Mucosa of rectum (tissue), 2 donors: ENCODE data around the gene SYNDIG1.

ENCODE experiments used
- H3K27ac ChIP-seq, 2 donors: one replicate each; pipeline ENCODE4 v1.7.0; 2013; ENCODE audit warnings: inconsistent platforms in 2 of 2, low read depth in 2 of 2, low read length in 2 of 2
- H3K27me3 ChIP-seq, 2 donors: one replicate each; pipeline ENCODE4 v1.7.0; 2013; ENCODE audit warnings: low read length in 2 of 2; ENCODE audit not compliant: control insufficient read depth in 2 of 2, insufficient read depth in 2 of 2
- H3K36me3 ChIP-seq, 2 donors: one replicate each; pipeline ENCODE4 v1.7.0; 2013; ENCODE audit warnings: low read length in 2 of 2; ENCODE audit not compliant: control insufficient read depth in 2 of 2, insufficient read depth in 2 of 2
- H3K4me1 ChIP-seq, 2 donors: one replicate each; pipeline ENCODE4 v1.7.0; 2013; ENCODE audit warnings: low read length in 2 of 2, mild to moderate bottlenecking in 1 of 2; ENCODE audit not compliant: control insufficient read depth in 2 of 2, insufficient read depth in 2 of 2
- H3K4me3 ChIP-seq, 2 donors: one replicate each; pipeline ENCODE4 v1.7.0; 2013; ENCODE audit warnings: low read length in 2 of 2
- H3K9ac ChIP-seq, 2 donors: one replicate each; pipeline ENCODE4 v1.7.0; 2013; ENCODE audit warnings: low read length in 2 of 2, low read depth in 1 of 2, mild to moderate bottlenecking in 1 of 2
- H3K9me3 ChIP-seq, 2 donors: one replicate each; pipeline ENCODE4 v1.7.0; 2013; ENCODE audit warnings: low read length in 2 of 2; ENCODE audit not compliant: control insufficient read depth in 2 of 2
- donor health status: healthy.
- donor health status: Normal muscosa, but diverticular disease.

The SYNDIG1 gene

DNA sequence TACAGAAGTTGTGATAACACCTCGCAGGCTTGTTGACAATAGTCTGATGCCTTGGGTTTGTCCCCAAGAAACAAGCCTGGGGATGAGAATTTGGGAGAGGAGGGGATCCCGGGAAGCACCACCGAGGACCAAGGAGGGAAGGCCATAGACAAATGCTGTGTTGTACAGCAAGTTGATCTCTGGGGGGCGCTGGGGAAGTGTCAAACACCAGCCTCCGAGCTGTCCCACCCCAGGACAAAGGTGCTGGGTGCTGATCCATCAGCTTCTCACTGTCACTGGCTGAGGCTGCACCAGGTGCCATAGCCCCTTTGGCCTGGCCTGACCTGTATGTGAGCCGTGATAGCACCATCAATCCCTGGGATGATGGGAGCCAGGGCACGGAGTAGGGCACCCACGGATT, 64.0 kb downstream of the SYNDIG1 start:
- Histone ChIP-seq H3K27ac (no peak overlapping the region), H3K36me3 (no peaks in the 10 kb centered on the region)

DNA sequence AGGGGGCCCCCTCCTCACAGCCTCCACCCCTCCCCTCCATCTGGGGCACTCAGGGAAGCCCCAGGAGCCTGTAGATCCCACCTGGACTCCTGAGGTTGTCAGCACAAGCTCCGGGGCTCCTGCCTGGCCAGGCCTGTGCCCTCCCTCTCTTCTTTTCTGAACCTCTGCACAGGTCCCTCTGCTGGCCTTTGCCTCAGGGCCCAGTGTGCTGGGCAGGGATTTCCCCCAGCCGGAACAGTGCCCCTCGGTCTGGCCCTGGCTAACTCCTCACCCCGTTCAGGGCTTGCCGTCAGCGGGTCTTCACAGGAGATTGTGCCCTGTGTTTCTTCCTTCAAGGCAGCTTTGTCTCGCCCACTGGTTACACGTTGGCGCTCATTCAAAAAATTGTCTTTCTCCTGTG, 64.9 kb downstream of the SYNDIG1 start:
- Histone ChIP-seq H3K36me3 (no peaks in the 10 kb centered on the region), H3K27ac (no peak overlapping the region), H3K27me3 (no peaks in the 10 kb centered on the region), H3K4me3 (no peak overlapping the region), H3K9ac (no peak overlapping the region), H3K4me1 (no peaks in the 10 kb centered on the region), H3K9me3 (no peaks in the 10 kb centered on the region)

More for the DNA sequence above, 64.0 kb downstream of the SYNDIG1 start:
- Histone ChIP-seq H3K4me3 (no peak overlapping the region), H3K27me3 (no peaks in the 10 kb centered on the region), H3K9ac (no peak overlapping the region), H3K9me3 (no peaks in the 10 kb centered on the region), H3K4me1 (no peaks in the 10 kb centered on the region)

DNA sequence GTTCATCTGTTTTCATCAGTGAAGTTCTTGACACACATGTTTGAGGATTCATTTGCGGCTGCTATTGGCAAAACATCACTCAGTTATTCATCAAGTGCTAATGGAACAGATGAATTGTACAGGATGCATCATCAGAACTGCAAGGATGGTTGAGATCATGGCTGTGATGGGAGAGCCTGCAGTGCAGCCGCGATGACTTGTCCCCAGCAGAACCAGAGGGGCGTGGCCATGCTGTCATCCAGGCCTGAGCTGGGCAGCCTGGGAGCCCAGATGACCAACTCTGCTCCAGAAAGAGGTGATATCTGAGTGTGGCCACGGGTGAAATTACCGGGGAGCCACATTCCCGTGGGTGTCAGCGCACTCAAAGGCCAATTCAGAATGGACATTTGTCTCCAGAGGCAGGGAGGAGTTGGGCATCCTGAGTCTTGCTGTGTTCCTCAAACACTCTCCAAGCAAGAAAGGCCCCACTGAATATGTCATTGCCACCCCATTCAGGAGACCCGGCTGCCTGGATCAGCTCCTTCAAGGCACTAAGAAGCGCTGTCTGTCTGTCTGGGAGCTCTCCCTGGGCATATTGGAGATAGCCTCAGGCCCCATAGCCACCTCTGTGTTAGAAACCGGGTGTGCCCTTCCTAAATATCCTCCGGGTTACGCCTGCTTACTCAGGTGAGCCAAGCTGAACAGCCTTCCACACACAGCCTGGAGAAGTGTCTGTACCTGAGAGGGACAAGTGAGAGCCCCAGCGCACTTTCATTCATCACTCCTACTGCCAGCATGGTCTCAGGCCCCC, 66.7 kb downstream of the SYNDIG1 start:
- H3K4me1 ChIP-seq = no peaks in the 10 kb centered on the region
- H3K27ac ChIP-seq = no peak overlapping the region
- H3K27me3 ChIP-seq = no peaks in the 10 kb centered on the region
- no peaks in the 10 kb centered on the region for H3K36me3 ChIP-seq
- no peaks in the 10 kb centered on the region for H3K9me3 ChIP-seq
- H3K4me3 ChIP-seq = no peak overlapping the region
- H3K9ac ChIP-seq = no peak overlapping the region

DNA sequence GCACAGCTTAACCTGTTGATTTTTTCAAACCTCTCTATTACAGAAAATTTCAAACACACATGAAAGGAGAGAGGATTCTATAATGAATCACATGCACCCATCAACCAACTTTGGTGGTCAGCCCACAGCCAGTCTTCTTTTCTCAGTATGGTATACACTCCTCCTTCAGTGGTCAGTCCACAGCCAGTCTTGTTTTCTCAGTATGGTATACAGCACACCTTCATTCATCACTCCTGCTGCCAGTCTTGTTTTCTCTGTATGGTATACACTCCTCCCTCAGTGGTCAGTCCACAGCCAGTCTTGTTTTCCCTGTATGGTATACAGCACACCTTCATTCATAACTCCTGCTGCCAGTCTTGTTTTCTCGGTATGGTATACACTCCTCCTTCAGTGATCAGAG, 67.8 kb downstream of the SYNDIG1 start:
- H3K36me3 ChIP-seq = no peaks in the 10 kb centered on the region
- H3K27ac ChIP-seq = no peak overlapping the region
- H3K9me3 ChIP-seq = no peaks in the 10 kb centered on the region
- no peak overlapping the region for H3K9ac ChIP-seq
- no peak overlapping the region for H3K4me3 ChIP-seq
- H3K4me1 ChIP-seq = no peaks in the 10 kb centered on the region
- H3K27me3 ChIP-seq = no peaks in the 10 kb centered on the region

DNA sequence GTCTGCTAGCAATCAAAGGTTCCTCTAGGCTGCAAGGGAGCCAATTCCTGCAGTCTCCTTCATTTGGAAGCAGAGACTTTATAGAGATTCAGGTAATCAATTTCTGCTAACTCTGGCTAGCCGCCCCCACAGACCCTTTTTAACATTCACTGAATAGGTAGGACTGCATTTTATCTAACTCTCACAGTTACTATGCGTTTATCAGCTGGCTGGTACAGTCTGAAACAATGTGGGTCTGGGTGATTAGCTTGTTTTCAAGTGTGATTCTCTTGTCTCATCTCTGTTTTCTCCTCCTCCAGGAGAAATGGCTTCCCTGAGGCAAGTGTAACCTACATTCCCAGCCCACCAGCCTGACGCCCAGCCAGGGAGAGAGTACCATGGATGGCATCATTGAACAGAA, 73.3 kb downstream of the SYNDIG1 start:
- H3K27ac ChIP-seq = no peak overlapping the region
- no peaks in the 10 kb centered on the region for H3K36me3 ChIP-seq
- no peaks in the 10 kb centered on the region for H3K4me1 ChIP-seq
- no peak overlapping the region for H3K4me3 ChIP-seq
- H3K9me3 ChIP-seq = no peaks in the 10 kb centered on the region
- no peaks in the 10 kb centered on the region for H3K27me3 ChIP-seq
- no peak overlapping the region for H3K9ac ChIP-seq

DNA sequence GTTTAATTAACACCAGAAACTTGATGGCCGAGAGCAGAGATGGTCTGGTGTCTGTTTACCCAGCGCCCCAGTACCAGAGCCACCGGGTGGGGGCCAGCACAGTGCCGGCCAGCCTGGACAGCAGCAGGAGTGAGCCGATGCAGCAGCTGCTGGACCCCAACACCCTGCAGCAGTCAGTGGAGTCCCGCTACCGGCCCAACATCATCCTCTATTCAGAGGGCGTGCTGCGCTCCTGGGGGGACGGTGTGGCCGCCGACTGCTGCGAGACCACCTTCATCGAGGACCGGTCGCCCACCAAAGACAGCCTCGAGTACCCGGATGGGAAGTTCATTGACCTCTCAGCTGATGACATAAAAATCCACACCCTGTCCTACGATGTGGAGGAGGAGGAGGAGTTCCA, 73.7 kb downstream of the SYNDIG1 start:
- no peak overlapping the region for H3K27ac ChIP-seq
- H3K9ac ChIP-seq = no peak overlapping the region
- H3K9me3 ChIP-seq = no peaks in the 10 kb centered on the region
- H3K4me1 ChIP-seq = no peaks in the 10 kb centered on the region
- H3K27me3 ChIP-seq = no peaks in the 10 kb centered on the region
- H3K4me3 ChIP-seq = no peak overlapping the region
- no peaks in the 10 kb centered on the region for H3K36me3 ChIP-seq

DNA sequence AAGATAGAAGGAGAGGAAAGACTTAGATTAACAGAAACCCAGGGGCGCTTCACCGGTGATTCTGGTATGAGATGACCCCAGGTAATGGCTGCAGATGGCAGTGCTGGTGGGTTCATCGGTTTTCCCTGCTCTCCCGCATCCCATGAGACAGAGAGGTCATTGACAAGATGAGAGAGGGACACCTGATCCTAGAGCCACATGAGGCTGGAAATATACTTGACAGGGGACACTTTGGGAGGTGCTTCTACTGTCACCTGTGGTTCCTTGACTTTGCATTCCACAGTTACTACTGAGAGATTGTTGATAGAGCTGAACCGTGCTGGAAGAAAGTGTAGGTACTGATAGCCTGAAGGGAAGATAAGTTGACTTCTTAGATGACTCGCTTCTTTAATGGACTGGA, 74.3 kb downstream of the SYNDIG1 start:
- Histone ChIP-seq H3K4me1 (no peaks in the 10 kb centered on the region), H3K9me3 (no peaks in the 10 kb centered on the region), H3K9ac (no peak overlapping the region), H3K36me3 (no peaks in the 10 kb centered on the region), H3K4me3 (no peak overlapping the region), H3K27ac (no peak overlapping the region), H3K27me3 (no peaks in the 10 kb centered on the region)

DNA sequence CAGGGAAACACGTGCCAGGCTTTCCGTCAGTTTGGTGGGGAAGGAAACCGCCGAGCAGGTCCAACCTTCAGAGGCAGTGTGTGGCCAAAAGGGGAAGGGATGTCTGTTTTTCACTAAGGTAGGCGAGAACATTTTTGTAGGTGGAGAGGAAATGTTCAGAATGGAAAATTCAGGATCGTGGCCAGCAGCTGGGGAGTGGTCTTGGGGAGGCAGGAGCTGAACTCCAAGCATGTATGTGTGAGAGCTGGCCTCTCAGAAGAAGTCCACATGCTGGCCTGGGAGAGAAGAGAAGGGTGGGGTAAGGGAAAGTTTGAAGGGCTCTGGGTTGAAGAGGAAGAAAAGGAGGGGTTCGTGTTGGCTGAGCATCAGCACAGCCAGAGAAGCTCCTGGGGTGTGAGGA, 74.9 kb downstream of the SYNDIG1 start:
- H3K9ac ChIP-seq = no peak overlapping the region
- no peak overlapping the region for H3K4me3 ChIP-seq
- H3K9me3 ChIP-seq = no peaks in the 10 kb centered on the region
- H3K27ac ChIP-seq = no peak overlapping the region
- no peaks in the 10 kb centered on the region for H3K36me3 ChIP-seq
- no peaks in the 10 kb centered on the region for H3K27me3 ChIP-seq
- H3K4me1 ChIP-seq = no peaks in the 10 kb centered on the region

DNA sequence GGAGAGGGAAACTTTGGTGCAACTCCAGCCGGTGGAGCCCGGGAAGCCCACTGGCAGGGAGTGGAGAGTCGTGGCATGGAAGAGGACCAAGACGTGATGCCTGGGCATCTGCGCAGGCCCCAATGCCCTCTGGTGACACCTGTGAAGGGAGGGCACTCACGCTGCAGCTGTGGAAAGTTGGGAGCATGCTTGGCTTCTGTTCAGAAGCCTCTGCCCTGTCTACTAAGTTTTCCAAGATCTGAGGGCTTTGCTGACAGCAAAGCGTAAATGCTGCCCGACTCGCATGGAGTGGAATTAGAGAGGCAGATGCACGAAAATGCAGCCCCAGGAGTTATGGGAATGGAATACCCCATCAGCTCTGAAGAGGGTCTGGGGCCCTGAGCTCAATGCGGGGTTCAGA, 75.7 kb downstream of the SYNDIG1 start:
- Histone ChIP-seq H3K4me1 (no peaks in the 10 kb centered on the region), H3K9ac (no peak overlapping the region), H3K4me3 (no peak overlapping the region)

DNA sequence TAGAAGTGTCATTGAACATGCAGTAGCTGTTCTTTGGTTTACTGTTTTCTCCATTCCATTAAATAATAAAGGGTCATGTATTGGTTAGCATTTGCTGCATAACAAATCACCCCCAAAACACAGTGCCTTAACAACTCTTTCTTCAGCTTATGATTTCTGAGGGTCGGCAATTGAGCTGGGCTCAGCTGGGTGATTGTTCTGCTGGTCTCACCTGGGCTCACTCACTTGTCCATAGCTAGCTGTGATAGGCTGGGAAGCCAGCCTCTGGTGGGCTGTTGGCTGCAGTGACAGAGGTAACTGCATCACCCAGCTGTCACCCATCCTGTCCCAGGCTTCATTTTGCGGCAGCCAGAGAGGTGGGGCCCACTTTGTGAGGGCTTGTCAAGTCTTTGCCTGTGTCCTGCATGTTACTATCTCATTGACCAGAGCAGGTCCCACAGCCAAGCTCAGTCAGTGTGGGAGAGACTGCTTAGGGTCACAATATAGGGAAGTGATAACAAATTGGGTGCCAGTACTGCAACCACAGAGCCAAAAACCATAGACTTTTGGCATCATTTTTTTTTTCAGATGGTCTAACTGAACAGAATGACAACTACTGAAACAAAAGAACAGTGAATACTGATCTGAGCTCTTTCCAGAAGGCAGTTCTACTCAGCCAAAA, 76.9 kb downstream of the SYNDIG1 start:
- H3K27ac ChIP-seq = no peak overlapping the region
- no peak overlapping the region for H3K4me3 ChIP-seq
- H3K36me3 ChIP-seq = no peaks in the 10 kb centered on the region
- H3K4me1 ChIP-seq = no peaks in the 10 kb centered on the region
- no peaks in the 10 kb centered on the region for H3K27me3 ChIP-seq
- H3K9me3 ChIP-seq = no peaks in the 10 kb centered on the region
- H3K9ac ChIP-seq = no peak overlapping the region

More for the DNA sequence above, 75.7 kb downstream of the SYNDIG1 start:
- Histone ChIP-seq H3K36me3 (no peaks in the 10 kb centered on the region), H3K27me3 (no peaks in the 10 kb centered on the region), H3K9me3 (no peaks in the 10 kb centered on the region), H3K27ac (no peak overlapping the region)
